ENCODE data around the gene RAMP3.

GRCh38 chr7:45217358-45217757, 59.8 kb downstream of the RAMP3 start:
- peak; percentile 30 for TF ChIP-seq CTCF (conservative IDR thresholded peaks at IDR 0.05; ENCODE audit: low read length)
- no peak for TF ChIP-seq EZH2phosphoT487 (IDR thresholded peaks at IDR 0.05; ENCODE audit: borderline replicate concordance)

Data from Loucy (cell line).